ENCODE results near the gene ATAD3A.

Gene ATAD3A

GRCh38 chr1:1547476-1547875 is 35.5 kb downstream of the ATAD3A start:
- in situ Hi-C loops (cut with HindIII; ENCODE audit: low sequenced_read_pairs): no loop called here
- DNase-seq (ENCODE audit: low read depth): no peak
- H3K4me3 ChIP-seq (ENCODE audit: low read depth, low read length): no peak overlapping the region
- TF ChIP-seq CTCF (IDR thresholded peaks at IDR 0.05; ENCODE audit: low read depth, low read length, missing control alignments): no peak

- no peak overlapping the region for H3K4me3 ChIP-seq (ENCODE audit: low read depth, low read length)
- DNase-seq (ENCODE audit: low read depth): no peak
- TF ChIP-seq CTCF (IDR thresholded peaks at IDR 0.05; ENCODE audit: low read depth, low read length, missing control alignments): no peak
- in situ Hi-C loops (cut with HindIII; ENCODE audit: low sequenced_read_pairs): no loop called here
Measured at GRCh38 chr1:1548591-1548990, 36.6 kb downstream of the ATAD3A start.

GRCh38 chr1:1550087-1550486 is 38.1 kb downstream of the ATAD3A start:
- DNase-seq (ENCODE audit: low read depth): no peak
- no peak for TF ChIP-seq CTCF (IDR thresholded peaks at IDR 0.05; ENCODE audit: low read depth, low read length, missing control alignments)
- H3K4me3 ChIP-seq (ENCODE audit: low read depth, low read length): no peak overlapping the region
- in situ Hi-C loops (cut with HindIII; ENCODE audit: low sequenced_read_pairs): no loop called here

- no peak overlapping the region for H3K4me3 ChIP-seq (ENCODE audit: low read depth, low read length)
- DNase-seq (ENCODE audit: low read depth): no peak
- peak; percentile 68 for TF ChIP-seq CTCF (IDR thresholded peaks at IDR 0.05; ENCODE audit: low read depth, low read length, missing control alignments)
- in situ Hi-C loops (cut with HindIII; ENCODE audit: low sequenced_read_pairs): no loop called here
Measured at GRCh38 chr1:1550591-1551432, 38.9 kb downstream of the ATAD3A start.

GRCh38 chr1:1551524-1552262 is 39.7 kb downstream of the ATAD3A start:
- no peak overlapping the region for H3K4me3 ChIP-seq (ENCODE audit: low read depth, low read length)
- no peak for DNase-seq (ENCODE audit: low read depth)
- TF ChIP-seq CTCF (IDR thresholded peaks at IDR 0.05; ENCODE audit: low read depth, low read length, missing control alignments): no peak
- in situ Hi-C loops (cut with HindIII; ENCODE audit: low sequenced_read_pairs): no loop called here

- in situ Hi-C loops (cut with HindIII; ENCODE audit: low sequenced_read_pairs): no loop called here
- H3K4me3 ChIP-seq (ENCODE audit: low read depth, low read length): no peak overlapping the region
- no peak for DNase-seq (ENCODE audit: low read depth)
- TF ChIP-seq CTCF (IDR thresholded peaks at IDR 0.05; ENCODE audit: low read depth, low read length, missing control alignments): no peak
Measured at GRCh38 chr1:1552263-1552639, 40.3 kb downstream of the ATAD3A start.
